ENCODE measurements around the gene KIAA0586. TPM values are rescaled to one million over a fixed set of nuclear protein-coding genes. Genes with fewer than 3 reads are reported as not detected.
"Not testable (repeated sequence)": the region's sequence is repeated elsewhere in the genome, so short reads cannot be mapped to it uniquely, and the experiment has no call there.

The KIAA0586 gene
- total RNA-seq, 3 donors from 2014 or later = 22.3 to 29.6 (median 22.4) TPM

GRCh38 chr14:58414845-58415244, 12.7 kb upstream of the KIAA0586 start:
- no peak for DNase-seq (ENCODE audit: low spot score in 2 of 2)

GRCh38 chr14:58415636-58416547, 11.6 kb upstream of the KIAA0586 start:
- no peak for DNase-seq (ENCODE audit: low spot score in 2 of 2)
- no peaks in the 10 kb centered on the region for H3K27me3 ChIP-seq
- H3K4me1 ChIP-seq = no peaks in the 10 kb centered on the region
- TF ChIP-seq CTCF (IDR thresholded peaks at IDR 0.05) = no peak
- TF ChIP-seq POLR2AphosphoS5 (IDR thresholded peaks at IDR 0.05) = no peak
- TF ChIP-seq POLR2A (IDR thresholded peaks at IDR 0.05) = no peak
- peaks cover 3% of the 10 kb centered on the region for H3K36me3 ChIP-seq
- no peaks in the 10 kb centered on the region for H3K9me3 ChIP-seq
- no peak overlapping the region for H3K4me3 ChIP-seq
- intact Hi-C loops (cut with DNase I; ENCODE audit: low total_unique reads) = no loop called here
- H3K27ac ChIP-seq = no peak overlapping the region

More at GRCh38 chr14:58414845-58415244, 12.7 kb upstream of the KIAA0586 start:
- Histone ChIP-seq H3K4me3 (no peak overlapping the region), H3K9me3 (no peaks in the 10 kb centered on the region), H3K4me1 (no peaks in the 10 kb centered on the region), H3K27ac (no peak overlapping the region), H3K36me3 (peaks cover 3% of the 10 kb centered on the region), H3K27me3 (no peaks in the 10 kb centered on the region)
- intact Hi-C loops (cut with DNase I; ENCODE audit: low total_unique reads) = no loop called here
- no peak for TF ChIP-seq POLR2A (IDR thresholded peaks at IDR 0.05)
- TF ChIP-seq CTCF (IDR thresholded peaks at IDR 0.05) = no peak
- no peak for TF ChIP-seq POLR2AphosphoS5 (IDR thresholded peaks at IDR 0.05)

- H3K4me3 ChIP-seq; H3K4me1 ChIP-seq; intact Hi-C loops (cut with DNase I; ENCODE audit: low total_unique reads); H3K27me3 ChIP-seq; H3K9me3 ChIP-seq; H3K27ac ChIP-seq; H3K36me3 ChIP-seq; DNase-seq (ENCODE audit: low spot score in 2 of 2): not testable (repeated sequence)
These were observed 10.6 kb upstream of the KIAA0586 start for GRCh38 chr14:58416934-58417333.

GRCh38 chr14:58426670-58427280, 744 bp upstream of the KIAA0586 start:
- TF ChIP-seq CTCF (IDR thresholded peaks at IDR 0.05) = no peak
- no peak for TF ChIP-seq POLR2A (IDR thresholded peaks at IDR 0.05)
- peak in 1 of 3 donors; percentile 11 for TF ChIP-seq POLR2AphosphoS5 (IDR thresholded peaks at IDR 0.05)
- peak overlapping the region; percentile 95 for H3K27ac ChIP-seq
- H3K4me3 ChIP-seq = peak overlapping the region; percentile 77 to 93 (median 87)
- intact Hi-C loops (cut with DNase I; ENCODE audit: low total_unique reads) = no loop called here
- H3K4me1 ChIP-seq = peaks cover 0 to 21% of the 10 kb centered on the region in 2 donors
- H3K9me3 ChIP-seq = no peaks in the 10 kb centered on the region
- no peaks in the 10 kb centered on the region for H3K27me3 ChIP-seq
- no peaks in the 10 kb centered on the region for H3K36me3 ChIP-seq
- peak in 1 of 2 donors; percentile 29 for DNase-seq (ENCODE audit: low spot score in 2 of 2)

- no peaks in the 10 kb centered on the region for H3K36me3 ChIP-seq
- intact Hi-C loops (cut with DNase I; ENCODE audit: low total_unique reads) = no loop called here
- no peak for DNase-seq (ENCODE audit: low spot score in 2 of 2)
- H3K9me3 ChIP-seq = no peaks in the 10 kb centered on the region
- TF ChIP-seq POLR2A (IDR thresholded peaks at IDR 0.05) (no peak), CTCF (IDR thresholded peaks at IDR 0.05) (no peak), POLR2AphosphoS5 (IDR thresholded peaks at IDR 0.05) (no peak)
- H3K27me3 ChIP-seq = no peaks in the 10 kb centered on the region
- H3K27ac ChIP-seq = peak overlapping the region; percentile 95
- H3K4me3 ChIP-seq = peak overlapping the region; percentile 77 to 93 (median 87)
- H3K4me1 ChIP-seq = peaks cover 0 to 21% of the 10 kb centered on the region in 2 donors
These were observed 682 bp downstream of the KIAA0586 start for GRCh38 chr14:58428118-58428683.

Data from breast epithelium (tissue), 4 donors.